Panc1 (cell line): ENCODE results near the gene SBK1.
"Not testable (repeated sequence)": the region's sequence is repeated elsewhere in the genome, so short reads cannot be mapped to it uniquely, and the experiment has no call there.

Experiments
- POLR2AphosphoS5 ChIP-seq: IDR thresholded peaks from 2 replicates; pipeline ENCODE4 v1.6.1; 2012; ENCODE audit warnings: mild to moderate bottlenecking, low read depth, low read length, moderate library complexity
- SIN3A ChIP-seq: IDR thresholded peaks from 2 replicates; pipeline ENCODE4 v1.6.1; 2012; ENCODE audit warnings: low read depth, mild to moderate bottlenecking, low read length, moderate library complexity, borderline replicate concordance; ENCODE audit not compliant: insufficient read depth
- TF ChIP-seq, protein P1 (sequence below): fragments of 450-650 bp; IDR thresholded peaks from 2 replicates; pipeline ENCODE4 v1.5.1; 2017; ENCODE audit warnings: mild to moderate bottlenecking

DNA sequence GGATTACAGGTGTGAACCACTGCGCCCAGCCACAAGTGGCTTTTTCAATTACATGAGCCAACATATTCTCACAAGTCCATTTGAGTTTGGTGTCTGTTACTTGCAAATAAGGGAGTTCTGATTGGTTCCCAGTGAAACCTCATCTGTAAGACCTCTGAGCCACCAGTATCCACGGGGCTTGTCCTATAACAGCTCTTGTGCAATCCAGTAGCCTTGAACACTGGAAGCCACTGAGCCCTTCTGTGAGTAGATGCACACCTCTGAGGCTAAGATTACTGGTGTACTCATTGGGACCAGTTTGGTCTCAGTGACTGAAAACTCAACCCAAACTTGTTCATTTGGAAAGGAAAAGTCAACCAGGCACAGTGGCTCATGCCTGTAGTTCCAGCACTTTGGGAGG, 38.7 kb downstream of the SBK1 start:
- not testable (repeated sequence) for TF ChIP-seq POLR2AphosphoS5, SIN3A
- TF ChIP-seq, protein P1, sequence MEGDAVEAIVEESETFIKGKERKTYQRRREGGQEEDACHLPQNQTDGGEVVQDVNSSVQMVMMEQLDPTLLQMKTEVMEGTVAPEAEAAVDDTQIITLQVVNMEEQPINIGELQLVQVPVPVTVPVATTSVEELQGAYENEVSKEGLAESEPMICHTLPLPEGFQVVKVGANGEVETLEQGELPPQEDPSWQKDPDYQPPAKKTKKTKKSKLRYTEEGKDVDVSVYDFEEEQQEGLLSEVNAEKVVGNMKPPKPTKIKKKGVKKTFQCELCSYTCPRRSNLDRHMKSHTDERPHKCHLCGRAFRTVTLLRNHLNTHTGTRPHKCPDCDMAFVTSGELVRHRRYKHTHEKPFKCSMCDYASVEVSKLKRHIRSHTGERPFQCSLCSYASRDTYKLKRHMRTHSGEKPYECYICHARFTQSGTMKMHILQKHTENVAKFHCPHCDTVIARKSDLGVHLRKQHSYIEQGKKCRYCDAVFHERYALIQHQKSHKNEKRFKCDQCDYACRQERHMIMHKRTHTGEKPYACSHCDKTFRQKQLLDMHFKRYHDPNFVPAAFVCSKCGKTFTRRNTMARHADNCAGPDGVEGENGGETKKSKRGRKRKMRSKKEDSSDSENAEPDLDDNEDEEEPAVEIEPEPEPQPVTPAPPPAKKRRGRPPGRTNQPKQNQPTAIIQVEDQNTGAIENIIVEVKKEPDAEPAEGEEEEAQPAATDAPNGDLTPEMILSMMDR, result not testable (repeated sequence)
